MM.1S (cell line): ENCODE results near the gene GFAP.
A peak's percentile ranks its signal among the peaks of the same experiment; 100 is the strongest.
"Not testable (repeated sequence)": the region's sequence is repeated elsewhere in the genome, so short reads cannot be mapped to it uniquely, and the experiment has no call there.

Experiments used
- DNase-seq: peaks from one replicate; pipeline ENCODE4 v3.0.0-alpha.2; 2015
- H2AFZ ChIP-seq: fragments of 300-600 bp; sonication (generic); 2 replicates; pipeline ENCODE4 v1.6.0; 2016; ENCODE audit warnings: antibody characterized with exemption, low read length
- H3F3A ChIP-seq: fragments of 300-600 bp; sonication (generic); 2 replicates; pipeline ENCODE4 v1.6.1; 2016; ENCODE audit warnings: mild to moderate bottlenecking, antibody characterized with exemption, low read length, moderate library complexity, mixed read lengths; ENCODE audit not compliant: insufficient read depth
- H3K27ac ChIP-seq: fragments of 300-600 bp; sonication (generic); 2 replicates; pipeline ENCODE4 v1.5.1; 2016; ENCODE audit warnings: mild to moderate bottlenecking, low read length
- H3K27me3 ChIP-seq: fragments of 300-600 bp; sonication (generic); replicated peaks from 2 replicates; pipeline ENCODE4 v1.6.0; 2016; ENCODE audit warnings: low read length; ENCODE audit not compliant: insufficient read depth
- H3K36me3 ChIP-seq: fragments of 300-600 bp; sonication (generic); replicated peaks from 2 replicates; pipeline ENCODE4 v1.6.1; 2016; ENCODE audit warnings: mild to moderate bottlenecking, low read length, mixed read lengths; ENCODE audit not compliant: insufficient read depth
- H3K4me1 ChIP-seq: fragments of 300-600 bp; sonication (generic); 2 replicates; pipeline ENCODE4 v1.6.1; 2016; ENCODE audit warnings: low read length, mixed read lengths
- H3K4me2 ChIP-seq: fragments of 300-600 bp; sonication (generic); 2 replicates; pipeline ENCODE4 v1.6.0; 2016; ENCODE audit warnings: low read depth, low read length
- H3K4me3 ChIP-seq: fragments of 300-600 bp; sonication (generic); 2 replicates; pipeline ENCODE4 v1.5.1; 2016; ENCODE audit warnings: low read length, mixed read lengths
- H3K79me2 ChIP-seq: fragments of 300-600 bp; sonication (generic); 2 replicates; pipeline ENCODE4 v1.6.1; 2016; ENCODE audit warnings: mixed run types, low read length, mixed read lengths
- H3K9ac ChIP-seq: fragments of 300-600 bp; sonication (generic); 2 replicates; pipeline ENCODE4 v1.6.1; 2016; ENCODE audit warnings: low read length, mixed read lengths
- H3K9me2 ChIP-seq: fragments of 300-600 bp; sonication (generic); replicated peaks from 2 replicates; pipeline ENCODE4 v1.6.1; 2016; ENCODE audit warnings: mild to moderate bottlenecking, low read length, mixed read lengths; ENCODE audit not compliant: insufficient read depth
- H3K9me3 ChIP-seq: fragments of 300-600 bp; sonication (generic); replicated peaks from 2 replicates; pipeline ENCODE4 v1.6.1; 2016; ENCODE audit warnings: mild to moderate bottlenecking, low read length, mixed read lengths; ENCODE audit not compliant: insufficient read depth
- H4K20me1 ChIP-seq: fragments of 300-600 bp; sonication (generic); 2 replicates; pipeline ENCODE4 v1.6.1; 2016; ENCODE audit warnings: mild to moderate bottlenecking, low read length, moderate library complexity, mixed read lengths; ENCODE audit not compliant: insufficient read depth
- CTCF ChIP-seq: fragments of 300-600 bp; sonication (generic); IDR thresholded peaks from 2 replicates; pipeline ENCODE4 v1.5.1; 2016; ENCODE audit warnings: antibody characterized with exemption, low read length, mixed read lengths
- EZH2 ChIP-seq: fragments of 300-600 bp; sonication (generic); optimal IDR thresholded peaks from 2 replicates; pipeline ENCODE3; 2017; ENCODE audit warnings: low read depth, mild to moderate bottlenecking, antibody characterized with exemption, low read length, mixed read lengths
- EZH2phosphoT487 ChIP-seq: fragments of 300-600 bp; sonication (generic); IDR thresholded peaks from 2 replicates; pipeline ENCODE4 v1.6.1; 2018; ENCODE audit warnings: antibody characterized with exemption, low read length

The GFAP gene

GRCh38 chr17:44952946-44953475 lies 37.7 kb upstream of the GFAP start:
- H3K27ac ChIP-seq, result no peak overlapping the region
- H3K4me1 ChIP-seq, result peaks cover 3% of the 10 kb centered on the region
- no peak overlapping the region for H3K4me2 ChIP-seq
- TF ChIP-seq EZH2 (no peak), EZH2phosphoT487 (no peak), CTCF (no peak)
- H3K9ac ChIP-seq, result no peak overlapping the region
- H3F3A ChIP-seq, result no peaks in the 10 kb centered on the region
- no peaks in the 10 kb centered on the region for H3K9me3 ChIP-seq
- H3K36me3 ChIP-seq, result no peaks in the 10 kb centered on the region
- no peaks in the 10 kb centered on the region for H3K79me2 ChIP-seq
- DNase-seq, result no peak
- H3K27me3 ChIP-seq, result peaks cover 2% of the 10 kb centered on the region; the same call in 1 of the 2 replicates
- H3K4me3 ChIP-seq, result no peak overlapping the region
- H4K20me1 ChIP-seq, result no peaks in the 10 kb centered on the region
- H2AFZ ChIP-seq, result no peak overlapping the region
- H3K9me2 ChIP-seq, result no peaks in the 10 kb centered on the region

GRCh38 chr17:44948315-44948795 lies 33.1 kb upstream of the GFAP start:
- TF ChIP-seq EZH2, result no peak
- no peak for TF ChIP-seq EZH2phosphoT487
- TF ChIP-seq CTCF, result no peak
- DNase-seq, result no peak
- H3K4me3 ChIP-seq, result peak overlapping the region; percentile 91
- no peak overlapping the region for H3K27ac ChIP-seq
- no peaks in the 10 kb centered on the region for H4K20me1 ChIP-seq
- H3K9me3 ChIP-seq, result no peaks in the 10 kb centered on the region
- H3K27me3 ChIP-seq, result no peaks in the 10 kb centered on the region
- peaks cover 4% of the 10 kb centered on the region for H3K4me1 ChIP-seq
- no peaks in the 10 kb centered on the region; the same call in 1 of the 2 replicates for H3K36me3 ChIP-seq
- peak overlapping the region; percentile 96 for H3K4me2 ChIP-seq
- H3K79me2 ChIP-seq, result peaks cover 42% of the 10 kb centered on the region
- no peaks in the 10 kb centered on the region for H3F3A ChIP-seq
- 0 out of 2 replicates have a peak overlapping the region, but pooled peaks have one; percentile 70 for H3K9ac ChIP-seq
- peak overlapping the region; percentile 93 for H2AFZ ChIP-seq
- H3K9me2 ChIP-seq, result no peaks in the 10 kb centered on the region

GRCh38 chr17:44947461-44948314 lies 32.4 kb upstream of the GFAP start, which contains the start of gene KIF18B:
Gene KIF18B (minus strand): TSS chr17:44947773. CDS start chr17:44936344, 11,429 bp downstream.
- Histone ChIP-seq H3K4me3 (peak within 1 kb of the TSS; percentile 91), H3K79me2 (peaks cover 49% of the 10 kb centered on the region), H3K9me3 (no peaks in the 10 kb centered on the region)

GRCh38 chr17:44945652-44946051 lies 30.4 kb upstream of the GFAP start:
- H3K36me3 ChIP-seq, H3F3A ChIP-seq, H4K20me1 ChIP-seq, H3K9me3 ChIP-seq, H3K9ac ChIP-seq, H2AFZ ChIP-seq, H3K27ac ChIP-seq, H3K9me2 ChIP-seq, H3K4me3 ChIP-seq, H3K4me1 ChIP-seq, DNase-seq, H3K27me3 ChIP-seq: not testable (repeated sequence)
- peaks cover 69% of the 10 kb centered on the region for H3K79me2 ChIP-seq
- H3K4me2 ChIP-seq, result peak overlapping the region; percentile 93; the same call in 1 of the 2 replicates

More at GRCh38 chr17:44947461-44948314, 32.4 kb upstream of the GFAP start, which contains the start of gene KIF18B:
- Histone ChIP-seq H4K20me1 (no peaks in the 10 kb centered on the region), H3K4me1 (peaks cover 4% of the 10 kb centered on the region), H3K27me3 (no peaks in the 10 kb centered on the region), H3K36me3 (no peaks in the 10 kb centered on the region; the same call in 1 of the 2 replicates), H3K9ac (peak within 1 kb of the TSS; percentile 70), H3K9me2 (no peaks in the 10 kb centered on the region), H3K4me2 (peak within 1 kb of the TSS; percentile 96), H2AFZ (peak within 1 kb of the TSS; percentile 93), H3F3A (no peaks in the 10 kb centered on the region), H3K27ac (peak within 1 kb of the TSS; percentile 46; the same call in 1 of the 2 replicates)
- DNase-seq, result peak; percentile 97
- TF ChIP-seq EZH2, result no peak
- no peak for TF ChIP-seq EZH2phosphoT487
- TF ChIP-seq CTCF, result no peak
